A549 (cell line): ENCODE measurements around the gene SLC1A3. TPM values are rescaled to one million over a fixed set of nuclear protein-coding genes. Genes with fewer than 3 reads are reported as not detected.
A peak's percentile ranks its signal among the peaks of the same experiment; 100 is the strongest.

Experiments
- ATAC-seq, 2 experiments: fragments of 200-7000 bp in 1 of 2; fragments of >200 bp in 1 of 2; cut with Nextera tagmentation in 1 of 2; cut with Tn5 transposase in 1 of 2; 3 replicates each; pipeline versions ENCODE4 v1.8.0 to v1.9.1; 2018 to 2020; ENCODE audit warnings: mild to moderate bottlenecking in 1 of 2, moderate library complexity in 1 of 2
- CTCF ChIA-PET: fragments of 300-600 bp; sonication (Branson Sonifier 250); formaldehyde crosslinking; extraction: SDS; loops from one replicate; lab custom pipeline; 2021; ENCODE audit warnings: antibody characterized with exemption, inconsistent platforms; lab: Yijun Ruan, JAX
- POLR2A ChIA-PET: fragments of 350-600 bp; formaldehyde crosslinking; extraction: SDS; loops from one replicate; lab custom pipeline; 2021; ENCODE audit warnings: antibody characterized with exemption, inconsistent platforms; lab: Yijun Ruan, JAX
- DNase-seq, 2 experiments: peaks; one replicate each; pipeline versions ENCODE4 v3.0.0 to v3.0.0-alpha.2; 2011 to 2016; ENCODE audit warnings: low read depth in 1 of 2, low spot score in 1 of 2
- FAIRE-seq: peaks from 2 replicates; lab custom pipeline; 2011; peaks lifted over from hg19 to GRCh38; lab: Jason Lieb, UNC
- H3K27ac ChIP-seq, 2 experiments: fragments of >200 bp; sonication (Bioruptor Twin); formaldehyde crosslinking; 3 replicates each; pipeline ENCODE4 v1.5.1; 2016 to 2017
- H3K4me1 ChIP-seq: fragments of >200 bp; sonication (Bioruptor Twin); formaldehyde crosslinking; 3 replicates; pipeline ENCODE4 v1.6.1; 2016
- H3K4me2 ChIP-seq: fragments of >200 bp; sonication (Bioruptor Twin); formaldehyde crosslinking; 3 replicates; pipeline ENCODE4 v1.6.1; 2016
- H3K4me3 ChIP-seq: fragments of >200 bp; sonication (Bioruptor Twin); formaldehyde crosslinking; 3 replicates; pipeline ENCODE4 v1.5.1; 2016
- H3K9me3 ChIP-seq: fragments of >200 bp; sonication (Bioruptor Twin); formaldehyde crosslinking; 3 replicates; pipeline ENCODE4 v1.6.1; 2016
- BCL3 ChIP-seq: fragments of >200 bp; sonication (Bioruptor Twin); formaldehyde crosslinking; IDR thresholded peaks from 3 replicates; pipeline ENCODE4 v1.6.1; 2016
- BHLHE40 ChIP-seq: IDR thresholded peaks from 2 replicates; pipeline ENCODE4 v1.6.1; 2012; ENCODE audit warnings: low read depth, low read length, inconsistent platforms
- CBX8 ChIP-seq: fragments of 200-600 bp; sonication (generic); IDR thresholded peaks from 2 replicates; pipeline ENCODE4 v1.6.1; 2016
- CEBPB ChIP-seq, 2 experiments: fragments of >200 bp in 1 of 2; sonication (Bioruptor Twin) in 1 of 2; formaldehyde crosslinking in 1 of 2; IDR thresholded peaks; 2 replicates each; pipeline ENCODE4 v1.6.1; 2012 to 2016
- CHD2 ChIP-seq: fragments of 150-350 bp; IDR thresholded peaks from 2 replicates; pipeline ENCODE4 v1.6.1; 2014; ENCODE audit warnings: low read length; ENCODE audit not compliant: partially characterized antibody
- CHD4 ChIP-seq: fragments of 200-600 bp; sonication (generic); IDR thresholded peaks from 2 replicates; pipeline ENCODE4 v1.6.1; 2016; ENCODE audit warnings: antibody characterized with exemption, mild to moderate bottlenecking, borderline replicate concordance
- CTCF ChIP-seq: fragments of >200 bp; sonication (Bioruptor Twin); formaldehyde crosslinking; IDR thresholded peaks from 3 replicates; pipeline ENCODE4 v1.5.1; 2016
- E2F6 ChIP-seq: IDR thresholded peaks from 2 replicates; pipeline ENCODE4 v1.6.1; 2012; ENCODE audit warnings: low read depth, borderline replicate concordance
- ELK1 ChIP-seq: fragments of 150-350 bp; IDR thresholded peaks from 2 replicates; pipeline ENCODE4 v1.6.1; 2014; ENCODE audit warnings: low read depth, mild to moderate bottlenecking, low read length
- EP300 ChIP-seq, 2 experiments: fragments of >200 bp; sonication (Bioruptor Twin); formaldehyde crosslinking; IDR thresholded peaks; 2 replicates in 1 of 2; 3 replicates in 1 of 2; pipeline ENCODE4 v1.6.1; 2016 to 2017
- ESRRA ChIP-seq: fragments of 150-350 bp; IDR thresholded peaks from 2 replicates; pipeline ENCODE4 v1.6.1; 2014; ENCODE audit warnings: mild to moderate bottlenecking, low read length, borderline replicate concordance
- FOSL2 ChIP-seq, 2 experiments: fragments of 450-650 bp in 1 of 2; fragments of >200 bp in 1 of 2; sonication (Bioruptor Twin) in 1 of 2; formaldehyde crosslinking; IDR thresholded peaks; 2 replicates each; pipeline versions ENCODE4 v1.5.0 to v1.6.1; 2016 to 2020; ENCODE audit warnings: mild to moderate bottlenecking in 1 of 2, moderate library complexity in 1 of 2
- HES2 ChIP-seq: fragments of >200 bp; sonication (Bioruptor Twin); formaldehyde crosslinking; IDR thresholded peaks from 2 replicates; pipeline ENCODE4 v1.6.1; 2016
- HMGXB4 ChIP-seq: fragments of 250-450 bp; sonication (Bioruptor Pico); IDR thresholded peaks from 2 replicates; pipeline ENCODE4 v1.5.0; 2021; ENCODE audit warnings: mild to moderate bottlenecking, moderate library complexity, borderline replicate concordance
- HOXA7 ChIP-seq: fragments of 250-450 bp; sonication (Bioruptor Pico); IDR thresholded peaks from 2 replicates; pipeline ENCODE4 v1.5.0; 2020; ENCODE audit warnings: mild to moderate bottlenecking, moderate library complexity
- HOXB5 ChIP-seq: fragments of 250-450 bp; sonication (Bioruptor Pico); IDR thresholded peaks from 2 replicates; pipeline ENCODE4 v1.5.0; 2020; ENCODE audit warnings: mild to moderate bottlenecking, moderate library complexity
- JUN ChIP-seq, 2 experiments: fragments of >200 bp; sonication (Bioruptor Twin); formaldehyde crosslinking; IDR thresholded peaks; 2 replicates in 1 of 2; 3 replicates in 1 of 2; pipeline ENCODE4 v1.6.1; 2016 to 2017
- JUNB ChIP-seq: fragments of >200 bp; sonication (Bioruptor Twin); formaldehyde crosslinking; IDR thresholded peaks from 2 replicates; pipeline ENCODE4 v1.6.1; 2016
- MAZ ChIP-seq: fragments of 150-350 bp; IDR thresholded peaks from 2 replicates; pipeline ENCODE4 v1.6.1; 2014; ENCODE audit warnings: antibody characterized with exemption, low read depth, low read length, borderline replicate concordance
- MYC ChIP-seq: IDR thresholded peaks from 2 replicates; pipeline ENCODE4 v1.6.1; 2012; ENCODE audit warnings: mild to moderate bottlenecking, inconsistent platforms, low read length, improper control_type of control experiment, borderline replicate concordance
- NR3C1 ChIP-seq: fragments of >200 bp; sonication (Bioruptor Twin); formaldehyde crosslinking; IDR thresholded peaks from 3 replicates; pipeline ENCODE4 v1.6.1; 2017
- PBX3 ChIP-seq: IDR thresholded peaks from 2 replicates; pipeline ENCODE4 v1.6.1; 2012
- PHF8 ChIP-seq: fragments of 200-600 bp; sonication (generic); IDR thresholded peaks from 2 replicates; pipeline ENCODE4 v1.6.1; 2016; ENCODE audit warnings: low read depth, mild to moderate bottlenecking, antibody characterized with exemption, moderate library complexity, borderline replicate concordance
- POLR2A ChIP-seq: IDR thresholded peaks from 2 replicates; pipeline ENCODE4 v1.6.1; 2012; ENCODE audit warnings: mild to moderate bottlenecking, low read length
- RCOR1 ChIP-seq: fragments of 150-350 bp; IDR thresholded peaks from 2 replicates; pipeline ENCODE4 v1.6.1; 2014; ENCODE audit warnings: antibody characterized with exemption, low read length, low read depth
- RFX5 ChIP-seq: fragments of 450-650 bp; IDR thresholded peaks from 2 replicates; pipeline ENCODE4 v1.7.1; 2014; ENCODE audit warnings: antibody characterized with exemption, mild to moderate bottlenecking, moderate library complexity
- RNF2 ChIP-seq: fragments of 200-600 bp; sonication (generic); IDR thresholded peaks from 2 replicates; pipeline ENCODE4 v1.6.1; 2016; ENCODE audit warnings: low read depth, mild to moderate bottlenecking, antibody characterized with exemption, moderate library complexity, borderline replicate concordance
- SREBF2 ChIP-seq: fragments of 450-650 bp; IDR thresholded peaks from 2 replicates; pipeline ENCODE4 v1.6.1; 2014; ENCODE audit warnings: mild to moderate bottlenecking, moderate library complexity
- TFCP2L1 ChIP-seq: fragments of 250-450 bp; sonication (Bioruptor Pico); IDR thresholded peaks from 2 replicates; pipeline ENCODE4 v1.5.0; 2021; ENCODE audit warnings: mild to moderate bottlenecking
- USF2 ChIP-seq: fragments of 450-650 bp; IDR thresholded peaks from 2 replicates; pipeline ENCODE4 v1.6.1; 2014; ENCODE audit warnings: antibody characterized with exemption
- ZFP36 ChIP-seq: fragments of 450-650 bp; IDR thresholded peaks from 2 replicates; pipeline ENCODE4 v1.6.1; 2014; ENCODE audit warnings: borderline replicate concordance; ENCODE audit not compliant: partially characterized antibody
- ZSCAN20 ChIP-seq: fragments of 250-450 bp; sonication (Bioruptor Pico); IDR thresholded peaks from 2 replicates; pipeline ENCODE4 v1.8.0; 2022; ENCODE audit warnings: mild to moderate bottlenecking, moderate library complexity
- WGBS: methylation state at CpG from one replicate; pipeline ENCODE4 v1.1.6; 2017; ENCODE audit errors: missing lambda C conversion rate; 5-methylcytosine and 5-hydroxymethylcytosine counted together
- polyA plus RNA-seq, 4 experiments: library from polyadenylated mRNA; depleted of rRNA in 3 of 4; stranded (reverse); fragments of >200 nt; fragmentation: RNase III in 1 of 4; extraction: RNeasy Plus Mini Kit Qiagen cat#74134 plus additional on column Dnase treatment in 1 of 4; gene quantifications; 2 replicates in 3 of 4; 3 replicates in 1 of 4; pipeline ENCODE4 v1.2.3, GENCODE V29; 2011 to 2017

SLC1A3 gene
- polyA plus RNA-seq, 2 of the 4 experiments (the other 2 are of a cell fraction) = not detected

GRCh38 chr5:36728697-36729543 is 122.5 kb downstream of the SLC1A3 start:
- H3K27ac ChIP-seq = no peak overlapping the region
- POLR2A ChIA-PET = no interaction called here
- peak; percentile 71 to 87; a peak in 5 of 6 replicates for ATAC-seq
- CTCF ChIA-PET = interaction anchor here (0.5 to 2.8 kb wide), 19 partner anchors 9 to 1357 kb away, joined by 3 to 27 read pairs (median 3); no protein-coding TSS in a partner anchor
- H3K9me3 ChIP-seq = no peaks in the 10 kb centered on the region
- 13% methylated on average over 6 of the region's 6 CpGs for WGBS
- DNase-seq = peak; percentile 57 to 69
- H3K4me2 ChIP-seq = peak overlapping the region; percentile 55
- FAIRE-seq = no peak
- H3K4me1 ChIP-seq = no peaks in the 10 kb centered on the region
- no peak overlapping the region for H3K4me3 ChIP-seq
- TF ChIP-seq TFCP2L1 (CRISPR knock-in tag) (no peak), CTCF (peak; percentile 71), PHF8 (no peak), RNF2 (peak; percentile 99), CEBPB (IDR thresholded peaks at IDR 0.05) (no peak), MAZ (no peak), ELK1 (no peak), RCOR1 (no peak), RFX5 (no peak), CHD2 (no peak), HOXB5 (CRISPR knock-in tag) (no peak), BHLHE40 (no peak), HOXA7 (CRISPR knock-in tag) (no peak), ZSCAN20 (CRISPR knock-in tag) (no peak), ZFP36 (peak; percentile 40), BCL3 (no peak), MYC (no peak), FOSL2 (IDR thresholded peaks at IDR 0.05) (no peak), FOSL2 (CRISPR knock-in tag; IDR thresholded peaks at IDR 0.05) (no peak), E2F6 (no peak), POLR2A (no peak), EP300 (IDR thresholded peaks at IDR 0.05) (no peak), NR3C1 (no peak), HES2 (no peak), USF2 (no peak), JUN (IDR thresholded peaks at IDR 0.05) (no peak), HMGXB4 (CRISPR knock-in tag) (no peak), SREBF2 (no peak), PBX3 (no peak), CHD4 (no peak), JUNB (no peak), ESRRA (no peak), CBX8 (peak; percentile 98)
